Neural cell (in vitro differentiated cells): ENCODE results near the gene CBR3.
"Not testable (repeated sequence)": the region's sequence is repeated elsewhere in the genome, so short reads cannot be mapped to it uniquely, and the experiment has no call there.

Experiments
- CTCF ChIP-seq: fragments of 450-650 bp; IDR thresholded peaks from 2 replicates; pipeline ENCODE4 v1.5.1; 2014; ENCODE audit warnings: antibody characterized with exemption, mild to moderate bottlenecking, moderate library complexity; ENCODE audit not compliant: poor library complexity, severe bottlenecking
- EZH2 ChIP-seq: fragments of 200-600, 300-800 bp; shearing (Covaris generic), sonication (generic); IDR thresholded peaks from 2 replicates; pipeline ENCODE4 v1.6.1; 2014; ENCODE audit warnings: antibody characterized with exemption, low read length, borderline replicate concordance, mild to moderate bottlenecking; ENCODE audit not compliant: insufficient read depth, poor library complexity, severe bottlenecking
- POLR2AphosphoS5 ChIP-seq: IDR thresholded peaks from 2 replicates; pipeline ENCODE4 v1.6.1; 2012
- SMC3 ChIP-seq: fragments of 450-650 bp; conservative IDR thresholded peaks from 2 replicates; pipeline ENCODE4 v1.6.1; 2014; ENCODE audit warnings: antibody characterized with exemption, mild to moderate bottlenecking, moderate library complexity; ENCODE audit not compliant: poor library complexity
- TAF1 ChIP-seq: IDR thresholded peaks from 2 replicates; pipeline ENCODE4 v1.6.1; 2012; ENCODE audit warnings: low read depth
- TF ChIP-seq, protein P1 (sequence below): IDR thresholded peaks from 2 replicates; pipeline ENCODE4 v1.6.1; 2012; ENCODE audit warnings: borderline replicate concordance

GRCh38 chr21:36144233-36144632 lies 9.4 kb downstream of the CBR3 start:
- not testable (repeated sequence) for TF ChIP-seq CTCF, POLR2AphosphoS5, TAF1, SMC3, EZH2
- TF ChIP-seq, protein P1, sequence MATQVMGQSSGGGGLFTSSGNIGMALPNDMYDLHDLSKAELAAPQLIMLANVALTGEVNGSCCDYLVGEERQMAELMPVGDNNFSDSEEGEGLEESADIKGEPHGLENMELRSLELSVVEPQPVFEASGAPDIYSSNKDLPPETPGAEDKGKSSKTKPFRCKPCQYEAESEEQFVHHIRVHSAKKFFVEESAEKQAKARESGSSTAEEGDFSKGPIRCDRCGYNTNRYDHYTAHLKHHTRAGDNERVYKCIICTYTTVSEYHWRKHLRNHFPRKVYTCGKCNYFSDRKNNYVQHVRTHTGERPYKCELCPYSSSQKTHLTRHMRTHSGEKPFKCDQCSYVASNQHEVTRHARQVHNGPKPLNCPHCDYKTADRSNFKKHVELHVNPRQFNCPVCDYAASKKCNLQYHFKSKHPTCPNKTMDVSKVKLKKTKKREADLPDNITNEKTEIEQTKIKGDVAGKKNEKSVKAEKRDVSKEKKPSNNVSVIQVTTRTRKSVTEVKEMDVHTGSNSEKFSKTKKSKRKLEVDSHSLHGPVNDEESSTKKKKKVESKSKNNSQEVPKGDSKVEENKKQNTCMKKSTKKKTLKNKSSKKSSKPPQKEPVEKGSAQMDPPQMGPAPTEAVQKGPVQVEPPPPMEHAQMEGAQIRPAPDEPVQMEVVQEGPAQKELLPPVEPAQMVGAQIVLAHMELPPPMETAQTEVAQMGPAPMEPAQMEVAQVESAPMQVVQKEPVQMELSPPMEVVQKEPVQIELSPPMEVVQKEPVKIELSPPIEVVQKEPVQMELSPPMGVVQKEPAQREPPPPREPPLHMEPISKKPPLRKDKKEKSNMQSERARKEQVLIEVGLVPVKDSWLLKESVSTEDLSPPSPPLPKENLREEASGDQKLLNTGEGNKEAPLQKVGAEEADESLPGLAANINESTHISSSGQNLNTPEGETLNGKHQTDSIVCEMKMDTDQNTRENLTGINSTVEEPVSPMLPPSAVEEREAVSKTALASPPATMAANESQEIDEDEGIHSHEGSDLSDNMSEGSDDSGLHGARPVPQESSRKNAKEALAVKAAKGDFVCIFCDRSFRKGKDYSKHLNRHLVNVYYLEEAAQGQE = not testable (repeated sequence)
